ENCODE data around the gene FAM120A.

FAM120A gene

GRCh38 chr9:93582550-93582949 is 131.1 kb downstream of the FAM120A start:
- POLR2A ChIA-PET (ENCODE audit: low non-redundant PET): no interaction called here
- no peak for DNase-seq (ENCODE audit: low spot score)
- CTCF ChIA-PET: no interaction called here
- no peak for TF ChIP-seq CTCF (conservative IDR thresholded peaks at IDR 0.05; ENCODE audit: low read depth)
- H3K27ac ChIP-seq: no peak overlapping the region

- CTCF ChIA-PET: no interaction called here
- TF ChIP-seq CTCF (conservative IDR thresholded peaks at IDR 0.05; ENCODE audit: low read depth): no peak
- POLR2A ChIA-PET (ENCODE audit: low non-redundant PET): no interaction called here
- H3K27ac ChIP-seq: no peak overlapping the region
- no peak for DNase-seq (ENCODE audit: low spot score)
Measured at GRCh38 chr9:93585259-93585658, 133.8 kb downstream of the FAM120A start.

- H3K27ac ChIP-seq: no peak overlapping the region
- DNase-seq (ENCODE audit: low spot score): no peak
- ChIA-PET POLR2A (ENCODE audit: low non-redundant PET) (no interaction called here), CTCF (interaction anchor here (0.6 kb wide), 1 partner anchor 418 kb away, joined by 5 read pairs; no protein-coding TSS in a partner anchor)
- no peak for TF ChIP-seq CTCF (conservative IDR thresholded peaks at IDR 0.05; ENCODE audit: low read depth)
Measured at GRCh38 chr9:93585695-93586094, 134.2 kb downstream of the FAM120A start.

GRCh38 chr9:93586290-93587057 is 135.0 kb downstream of the FAM120A start:
- no peak for DNase-seq (ENCODE audit: low spot score)
- no peak for TF ChIP-seq CTCF (conservative IDR thresholded peaks at IDR 0.05; ENCODE audit: low read depth)
- ChIA-PET POLR2A (ENCODE audit: low non-redundant PET) (no interaction called here), CTCF (interaction anchor here (0.6 kb wide), 1 partner anchor 419 kb away, joined by 5 read pairs; no protein-coding TSS in a partner anchor)
- H3K27ac ChIP-seq: no peak overlapping the region

GRCh38 chr9:93587284-93587650 is 135.8 kb downstream of the FAM120A start:
- no peak for DNase-seq (ENCODE audit: low spot score)
- ChIA-PET POLR2A (ENCODE audit: low non-redundant PET) (interaction anchor here (0.5 kb wide), 1 partner anchor 394 kb away, joined by 3 read pairs; no protein-coding TSS in a partner anchor), CTCF (interaction anchor here (0.8 kb wide), 1 partner anchor 134 kb away, joined by 3 read pairs; no protein-coding TSS in a partner anchor)
- no peak for TF ChIP-seq CTCF (conservative IDR thresholded peaks at IDR 0.05; ENCODE audit: low read depth)
- no peak overlapping the region for H3K27ac ChIP-seq

GRCh38 chr9:93587651-93588347 is 136.3 kb downstream of the FAM120A start:
- ChIA-PET POLR2A (ENCODE audit: low non-redundant PET) (interaction anchor here (0.5 kb wide), 1 partner anchor 395 kb away, joined by 3 read pairs; no protein-coding TSS in a partner anchor), CTCF (interaction anchor here (0.7 to 0.8 kb wide), 2 partner anchors 133 to 498 kb away, joined by 3 read pairs; no protein-coding TSS in a partner anchor)
- no peak for DNase-seq (ENCODE audit: low spot score)
- no peak overlapping the region for H3K27ac ChIP-seq
- TF ChIP-seq CTCF (conservative IDR thresholded peaks at IDR 0.05; ENCODE audit: low read depth): no peak
